Activated naive CD4-positive, alpha-beta T cell treated with anti-CD3 and anti-CD28 coated beads for 36 hours (primary cell): ENCODE data around the gene SDHC. TPM values are rescaled to one million over a fixed set of nuclear protein-coding genes. Genes with fewer than 3 reads are reported as not detected.
"Not testable (repeated sequence)": the region's sequence is repeated elsewhere in the genome, so short reads cannot be mapped to it uniquely, and the experiment has no call there.

Experiments used
- CTCF ChIA-PET: fragments of 350-600 bp; sonication (Branson Sonifier 250); formaldehyde crosslinking; loops from one replicate; lab custom pipeline; 2021; ENCODE audit warnings: antibody characterized with exemption; lab: Charles Lee
- DNase-seq: peaks from one replicate; pipeline ENCODE4 v3.0.0-alpha.2; 2020
- H3K27ac Mint-ChIP-seq: one replicate; pipeline ENCODE4 v1.8.0; 2021; ENCODE audit warnings: mild to moderate bottlenecking, mixed read lengths
- H3K27me3 Mint-ChIP-seq: one replicate; pipeline ENCODE4 v1.8.0; 2021; ENCODE audit warnings: low read depth, mixed read lengths
- H3K36me3 Mint-ChIP-seq: one replicate; pipeline ENCODE4 v1.8.0; 2021; ENCODE audit warnings: low read depth, mixed read lengths
- H3K4me1 Mint-ChIP-seq: one replicate; pipeline ENCODE4 v1.8.0; 2021; ENCODE audit warnings: low read depth, mixed read lengths
- H3K4me3 Mint-ChIP-seq: one replicate; pipeline ENCODE4 v1.8.0; 2021; ENCODE audit warnings: mild to moderate bottlenecking, moderate library complexity, mixed read lengths
- H3K9me3 Mint-ChIP-seq: one replicate; pipeline ENCODE4 v1.8.0; 2021; ENCODE audit warnings: mixed read lengths
- intact Hi-C: fragments of 100-400 bp; cut with micrococcal nuclease; formaldehyde crosslinking; loops from one replicate; pipeline ENCODE4 v1.15.1; 2023
- total RNA-seq, 2 experiments: library from RNA; stranded (reverse); gene quantifications; one replicate each; pipeline ENCODE4 v1.2.3, GENCODE V29; 2021

The SDHC gene
- total RNA-seq, 2 experiments from 2014 or later = 201 TPM

DNA sequence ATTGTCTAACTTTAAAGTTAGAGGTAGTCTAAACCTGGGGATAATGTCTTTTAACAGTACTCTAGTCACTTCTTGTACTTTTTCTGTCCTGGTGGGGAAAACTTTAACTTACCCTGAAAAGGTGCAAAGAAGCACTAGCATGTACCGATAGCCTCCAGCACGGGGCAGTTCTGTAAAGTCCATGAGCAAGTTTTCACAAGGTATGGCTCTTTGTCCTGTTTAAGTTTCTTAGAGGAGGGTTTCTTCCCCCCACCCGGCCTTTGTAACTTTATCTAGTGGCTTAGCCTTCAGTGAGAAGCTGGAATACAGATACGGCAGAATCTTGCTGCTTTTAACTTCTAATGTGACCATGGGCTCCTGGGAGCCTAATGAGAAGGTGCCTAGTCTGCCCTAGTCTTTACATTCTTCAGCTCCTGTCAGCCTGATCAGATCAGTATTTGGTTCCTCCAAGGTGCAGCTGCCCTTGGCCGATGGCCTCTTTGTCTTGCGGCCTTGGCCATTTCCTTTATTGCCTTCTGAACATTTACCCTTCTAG lies 93.3 kb downstream of the SDHC start:
- Mint-ChIP-seq H3K4me1 (peaks cover 33% of the 10 kb centered on the region), H3K27ac (no peak overlapping the region), H3K27me3 (peaks cover 3% of the 10 kb centered on the region), H3K9me3 (no peaks in the 10 kb centered on the region), H3K4me3 (no peak overlapping the region), H3K36me3 (peaks cover 1% of the 10 kb centered on the region)
- intact Hi-C loops = no loop called here
- DNase-seq = no peak
- CTCF ChIA-PET = no interaction called here

DNA sequence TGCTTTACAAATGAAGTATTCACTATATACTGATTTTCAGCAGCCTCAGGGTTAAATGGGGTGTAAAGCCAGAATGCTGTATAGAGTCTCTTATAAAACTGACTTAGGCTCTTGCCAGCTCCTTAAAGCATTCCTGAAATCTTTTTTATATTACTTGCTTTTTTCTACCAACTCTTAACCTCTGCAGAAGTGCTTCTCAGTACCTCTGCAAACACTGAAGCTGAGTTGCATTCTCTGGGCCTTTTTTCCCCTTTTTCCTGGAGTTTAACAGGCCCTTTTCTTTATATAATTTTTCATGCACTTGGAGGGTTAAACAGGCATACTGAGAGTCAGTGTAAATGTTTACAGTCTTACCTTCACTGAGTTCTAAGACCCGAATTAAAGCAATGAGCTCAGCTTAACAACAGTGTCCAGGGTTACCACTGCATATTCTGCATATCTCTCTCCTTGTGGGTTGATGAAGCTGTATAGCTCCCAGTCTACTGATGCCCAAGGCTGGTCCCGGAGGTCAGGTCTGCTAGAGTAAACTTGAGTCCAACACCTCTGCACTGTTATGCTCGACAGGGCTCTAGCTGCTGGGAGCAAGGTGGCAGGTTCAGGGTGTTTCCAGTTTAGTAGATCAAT lies 94.4 kb downstream of the SDHC start:
- no peak for DNase-seq
- Mint-ChIP-seq H3K4me3 (no peak overlapping the region), H3K27ac (no peak overlapping the region), H3K36me3 (peaks cover 1% of the 10 kb centered on the region), H3K9me3 (no peaks in the 10 kb centered on the region), H3K27me3 (peaks cover 3% of the 10 kb centered on the region), H3K4me1 (peaks cover 30% of the 10 kb centered on the region)
- CTCF ChIA-PET = interaction anchor here (1.7 kb wide), 1 partner anchor 8 kb away, joined by 9 read pairs; no protein-coding TSS in a partner anchor
- intact Hi-C loops = loop anchor here (1.0 kb wide), 1 partner anchor 8 kb away; no protein-coding TSS in a partner anchor

DNA sequence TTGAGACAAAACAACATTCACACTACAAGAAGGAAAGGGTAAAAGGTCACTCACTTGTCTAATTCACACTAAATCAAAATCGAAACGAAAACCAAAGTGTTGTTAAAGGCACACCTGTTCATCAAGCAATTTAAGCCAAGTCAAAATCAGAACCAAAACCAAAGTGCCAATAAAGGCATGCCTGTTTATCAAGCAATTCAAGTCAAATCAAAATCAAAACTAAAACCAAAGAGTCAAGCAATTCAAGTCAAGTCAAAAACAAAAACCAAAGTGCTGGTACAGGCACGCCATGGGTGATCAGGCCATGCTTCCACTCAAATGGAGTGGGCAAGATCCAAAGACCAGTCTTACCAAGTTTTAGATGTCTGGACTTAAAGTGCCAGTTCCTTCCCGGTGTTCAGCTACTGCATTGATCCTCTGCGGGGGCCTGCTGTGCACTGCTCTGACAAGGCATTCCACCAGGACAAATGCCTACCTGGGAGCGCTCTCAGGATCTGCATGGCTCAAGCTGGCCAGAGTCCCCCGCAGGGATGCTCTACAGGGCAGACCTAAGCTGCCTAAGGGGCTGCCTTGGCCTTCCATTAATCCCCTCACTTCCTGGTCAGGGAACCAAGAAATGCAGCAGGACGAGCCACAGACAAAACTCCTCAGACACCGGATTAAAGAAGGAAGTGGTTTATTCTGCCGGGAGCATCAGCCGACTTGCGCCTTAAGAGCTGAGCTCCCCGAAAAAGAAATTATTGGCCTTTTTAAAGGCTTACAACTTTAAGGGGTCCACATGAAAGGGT lies 95.9 kb downstream of the SDHC start:
- H3K4me1 Mint-ChIP-seq = peaks cover 23% of the 10 kb centered on the region
- intact Hi-C loops = loop anchor here (1.0 to 2.0 kb wide), 2 partner anchors 10 to 15 kb away; no protein-coding TSS in a partner anchor
- H3K4me3 Mint-ChIP-seq = peak overlapping the region; percentile 5
- CTCF ChIA-PET = interaction anchor here (1.1 to 1.7 kb wide), 2 partner anchors 10 to 29 kb away, joined by 3 to 9 read pairs; no protein-coding TSS in a partner anchor
- not testable (repeated sequence) for H3K27me3 Mint-ChIP-seq, H3K36me3 Mint-ChIP-seq, H3K9me3 Mint-ChIP-seq
- H3K27ac Mint-ChIP-seq = peak overlapping the region; percentile 79
- DNase-seq = peak; percentile 53

DNA sequence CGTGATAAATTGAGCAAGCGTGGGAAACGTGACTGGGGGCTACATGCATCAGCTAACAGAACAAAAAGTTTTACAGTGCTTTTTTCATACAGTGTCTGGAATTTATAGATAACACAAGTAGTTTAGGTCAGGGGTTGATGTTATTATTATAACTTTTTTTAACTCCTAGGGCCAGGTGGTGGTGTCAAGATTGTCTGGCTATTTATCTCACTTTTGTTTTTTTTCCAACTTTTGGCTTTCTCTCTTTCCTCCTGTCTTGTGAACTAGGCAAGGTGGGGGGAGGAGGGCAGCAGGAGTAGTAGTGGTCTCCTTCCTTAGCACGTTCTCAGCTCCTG lies 96.4 kb downstream of the SDHC start:
- intact Hi-C loops = loop anchor here (2.0 kb wide), 1 partner anchor 14 kb away; no protein-coding TSS in a partner anchor
- Mint-ChIP-seq H3K4me1 (peaks cover 23% of the 10 kb centered on the region), H3K27ac (peak overlapping the region; percentile 79)
- not testable (repeated sequence) for H3K36me3 Mint-ChIP-seq, H3K4me3 Mint-ChIP-seq, H3K27me3 Mint-ChIP-seq, DNase-seq, H3K9me3 Mint-ChIP-seq
- CTCF ChIA-PET = interaction anchor here (1.1 kb wide), 1 partner anchor 29 kb away, joined by 3 read pairs; no protein-coding TSS in a partner anchor

Other genes with a start within 250 kb of the SDHC start
- gene ARHGAP30, start 244.5 kb upstream of the SDHC start, total RNA-seq = 100 to 1,000 TPM; 104 to 106 TPM
- not detected for gene NECTIN4, start 224.8 kb upstream of the SDHC start, total RNA-seq
- gene KLHDC9, start 216.0 kb upstream of the SDHC start, total RNA-seq = under 1 TPM; 0.33 to 0.57 TPM
- gene PFDN2, start 196.3 kb upstream of the SDHC start, total RNA-seq = 100 to 1,000 TPM; 179 to 183 TPM
- 10 to 100 TPM; 59.1 to 63.1 TPM for gene NIT1, start 196.3 kb upstream of the SDHC start, total RNA-seq
- 10 to 100 TPM; 29.7 to 34.0 TPM for gene DEDD, start 181.7 kb upstream of the SDHC start, total RNA-seq
- gene UFC1, start 160.4 kb upstream of the SDHC start, total RNA-seq = 10 to 100 TPM; 89.4 to 94.9 TPM
- 10 to 100 TPM; 35.7 to 36.1 TPM for gene USP21, start 154.9 kb upstream of the SDHC start, total RNA-seq
- 10 to 100 TPM; 24.9 to 26.0 TPM for gene PPOX, start 148.0 kb upstream of the SDHC start, total RNA-seq
- gene B4GALT3, start 136.9 kb upstream of the SDHC start, total RNA-seq = 10 to 100 TPM; 45.7 to 49.0 TPM
- gene ADAMTS4, start 115.3 kb upstream of the SDHC start, total RNA-seq = 10 to 100 TPM in 1 of 2 experiments, 1 to 10 TPM in 1; 6.5 to 10.6 TPM
- gene NDUFS2, start 112.0 kb upstream of the SDHC start, total RNA-seq = 100 to 1,000 TPM; 126 to 130 TPM
- 1 to 10 TPM in 1 of 2 experiments, under 1 TPM in 1; 0.74 to 1.6 TPM for gene FCER1G, start 99.1 kb upstream of the SDHC start, total RNA-seq
- not detected for gene APOA2, start 90.8 kb upstream of the SDHC start, total RNA-seq
- 10 to 100 TPM; 13.2 to 14.3 TPM for gene TOMM40L, start 88.3 kb upstream of the SDHC start, total RNA-seq
- not detected for gene NR1I3, start 76.2 kb upstream of the SDHC start, total RNA-seq
- gene PCP4L1, start 55.6 kb upstream of the SDHC start, total RNA-seq = under 1 TPM; 0.24 to 0.37 TPM
- gene MPZ, start 4.4 kb upstream of the SDHC start, total RNA-seq = 1 to 10 TPM; 4.4 to 5.9 TPM
- not detected for gene CFAP126, start 53.5 kb downstream of the SDHC start, total RNA-seq
- not detected for gene FCGR2A, start 191.1 kb downstream of the SDHC start, total RNA-seq
- gene HSPA6, start 210.2 kb downstream of the SDHC start, total RNA-seq = under 1 TPM; 0.12 to 0.25 TPM
- gene FCGR3A, start 235.4 kb downstream of the SDHC start, total RNA-seq = under 1 TPM in 1 of 2 experiments, not detected in 1; 0.19 TPM